ENCODE measurements around the gene ORMDL1.
A peak's percentile ranks its signal among the peaks of the same experiment; 100 is the strongest.
"Not testable (repeated sequence)": the region's sequence is repeated elsewhere in the genome, so short reads cannot be mapped to it uniquely, and the experiment has no call there.

ORMDL1 gene

DNA sequence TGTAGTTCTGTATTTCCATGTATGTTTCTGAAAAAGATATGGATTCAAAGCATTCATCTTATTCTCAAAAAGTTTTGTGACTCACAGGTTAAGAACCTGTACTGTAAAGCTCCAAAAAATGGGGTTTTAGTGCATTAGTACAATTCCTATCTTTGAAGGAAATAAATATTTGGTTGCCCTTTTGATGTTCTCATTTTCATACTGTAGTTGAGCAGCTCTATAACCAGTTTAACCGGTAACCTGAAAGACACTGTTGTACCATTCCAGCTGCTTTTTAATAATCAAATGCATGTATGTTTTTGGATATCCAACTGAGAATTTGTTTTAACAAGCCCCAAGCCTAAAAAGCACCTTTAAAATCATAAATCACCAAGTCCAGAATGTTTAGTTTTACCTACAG is 11.9 kb downstream of the ORMDL1 start:
- Histone ChIP-seq H3K4me3 (ENCODE audit: low read depth in 1 of 5, low read length in 5 of 5) (no peak overlapping the region), H3K9me3 (ENCODE audit: control insufficient read depth in 5 of 5, low read length in 5 of 5) (no peaks in the 10 kb centered on the region), H3K36me3 (ENCODE audit: control insufficient read depth in 5 of 5, insufficient read depth in 5 of 5, low read length in 5 of 5) (peaks cover 36 to 74% (median 52%) of the 10 kb centered on the region in 5 donors), H3K9ac (ENCODE audit: low read length in 5 of 5) (peak overlapping the region in 1 of 5 donors; percentile 24), H3K27me3 (ENCODE audit: control insufficient read depth in 5 of 5, insufficient read depth in 4 of 5, low read length in 5 of 5) (no peaks in the 10 kb centered on the region), H3K27ac (ENCODE audit: low read depth, low read length) (peak overlapping the region; percentile 56), H3K4me1 (ENCODE audit: control insufficient read depth in 5 of 5, insufficient read depth in 5 of 5, low read length in 5 of 5) (peaks cover 0 to 17% (median 0%) of the 10 kb centered on the region in 5 donors)

DNA sequence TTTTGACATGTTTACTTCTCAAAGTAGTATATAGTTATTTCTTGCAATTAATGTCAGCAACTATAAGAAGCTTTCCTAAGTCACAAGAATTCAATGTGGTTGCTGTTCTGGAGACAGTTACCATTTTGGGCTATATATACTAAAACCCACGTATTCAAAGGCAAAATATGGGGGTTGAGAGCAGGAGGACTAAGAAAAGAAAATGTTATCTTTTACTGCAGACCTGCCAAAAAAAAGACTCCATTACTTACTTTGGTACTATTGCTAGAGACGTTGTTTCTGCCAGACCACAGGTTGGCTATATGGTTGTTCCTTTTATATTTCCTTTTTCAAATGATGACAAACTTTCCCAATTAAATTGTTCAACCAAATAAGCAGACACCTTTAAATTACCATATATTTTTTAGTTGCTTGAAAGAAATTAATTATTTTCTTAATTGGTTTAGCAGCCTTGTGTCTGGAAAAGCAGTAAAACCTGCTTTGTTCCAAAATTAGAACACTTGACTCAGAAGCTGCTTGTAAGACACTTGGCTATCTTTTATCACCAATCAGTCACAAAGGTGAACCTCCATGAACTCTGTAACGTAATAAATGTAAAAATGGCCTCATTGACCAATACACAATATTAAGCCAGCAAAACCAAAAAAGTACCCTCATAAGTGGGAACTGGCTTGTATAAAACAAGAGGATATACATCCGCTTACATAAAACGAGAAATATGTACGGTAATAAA is 13.4 kb downstream of the ORMDL1 start:
- no peaks in the 10 kb centered on the region for H3K9me3 ChIP-seq (ENCODE audit: control insufficient read depth in 5 of 5, low read length in 5 of 5)
- H3K4me3 ChIP-seq (ENCODE audit: low read depth in 1 of 5, low read length in 5 of 5): no peak overlapping the region
- H3K36me3 ChIP-seq (ENCODE audit: control insufficient read depth in 5 of 5, insufficient read depth in 5 of 5, low read length in 5 of 5): peaks cover 38 to 69% (median 54%) of the 10 kb centered on the region in 5 donors
- no peaks in the 10 kb centered on the region for H3K27me3 ChIP-seq (ENCODE audit: control insufficient read depth in 5 of 5, insufficient read depth in 4 of 5, low read length in 5 of 5)
- H3K27ac ChIP-seq (ENCODE audit: low read depth, low read length): peak overlapping the region; percentile 56
- H3K9ac ChIP-seq (ENCODE audit: low read length in 5 of 5): no peak overlapping the region
- peaks cover 0 to 17% (median 0%) of the 10 kb centered on the region in 5 donors for H3K4me1 ChIP-seq (ENCODE audit: control insufficient read depth in 5 of 5, insufficient read depth in 5 of 5, low read length in 5 of 5)

DNA sequence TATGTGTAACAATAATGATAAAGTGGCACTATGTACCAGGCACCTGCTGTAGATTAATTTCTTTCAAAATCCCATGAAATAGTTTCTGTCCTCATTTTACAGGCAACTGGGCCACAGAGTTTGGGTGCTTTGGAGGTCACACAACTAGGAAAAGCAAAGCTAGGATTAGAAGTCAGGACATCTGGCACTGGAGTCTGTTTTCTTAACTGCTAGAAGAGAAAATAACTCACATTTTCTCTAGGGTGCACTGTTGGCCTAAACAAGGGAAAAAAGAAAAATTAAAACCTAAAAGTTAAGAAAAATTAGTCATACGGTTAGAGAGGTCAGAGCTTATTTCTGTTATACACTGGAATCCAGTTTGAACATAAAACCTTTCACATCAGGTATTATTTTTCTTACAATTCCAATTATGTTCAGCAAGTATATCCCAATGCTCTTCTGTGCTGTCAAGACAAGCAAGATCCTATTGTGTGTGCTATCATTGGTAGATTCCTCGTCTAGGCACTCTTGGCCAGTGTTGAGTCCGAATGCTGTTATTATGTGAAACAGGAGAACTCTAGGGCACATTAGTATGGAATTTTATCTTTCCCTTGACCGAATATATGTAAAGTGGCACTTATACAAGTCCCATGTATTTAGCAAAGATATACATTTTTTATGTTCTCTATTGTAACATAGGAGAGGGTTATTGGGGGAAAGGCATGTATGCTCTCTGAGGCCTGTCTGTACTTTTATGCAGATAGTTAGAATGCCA is 20.1 kb downstream of the ORMDL1 start:
- no peaks in the 10 kb centered on the region for H3K27me3 ChIP-seq (ENCODE audit: control insufficient read depth in 5 of 5, insufficient read depth in 4 of 5, low read length in 5 of 5)
- no peak overlapping the region for H3K27ac ChIP-seq (ENCODE audit: low read depth, low read length)
- H3K36me3 ChIP-seq (ENCODE audit: control insufficient read depth in 5 of 5, insufficient read depth in 5 of 5, low read length in 5 of 5): peaks cover 4 to 15% (median 10%) of the 10 kb centered on the region in 5 donors
- peak overlapping the region in 1 of 5 donors; percentile 80 for H3K4me3 ChIP-seq (ENCODE audit: low read depth in 1 of 5, low read length in 5 of 5)
- H3K9ac ChIP-seq (ENCODE audit: low read length in 5 of 5): peak overlapping the region in 3 of 5 donors; percentile 32 to 89 (median 64)
- H3K9me3 ChIP-seq (ENCODE audit: control insufficient read depth in 5 of 5, low read length in 5 of 5): no peaks in the 10 kb centered on the region
- H3K4me1 ChIP-seq (ENCODE audit: control insufficient read depth in 5 of 5, insufficient read depth in 5 of 5, low read length in 5 of 5): peaks cover 0 to 19% (median 17%) of the 10 kb centered on the region in 5 donors

DNA sequence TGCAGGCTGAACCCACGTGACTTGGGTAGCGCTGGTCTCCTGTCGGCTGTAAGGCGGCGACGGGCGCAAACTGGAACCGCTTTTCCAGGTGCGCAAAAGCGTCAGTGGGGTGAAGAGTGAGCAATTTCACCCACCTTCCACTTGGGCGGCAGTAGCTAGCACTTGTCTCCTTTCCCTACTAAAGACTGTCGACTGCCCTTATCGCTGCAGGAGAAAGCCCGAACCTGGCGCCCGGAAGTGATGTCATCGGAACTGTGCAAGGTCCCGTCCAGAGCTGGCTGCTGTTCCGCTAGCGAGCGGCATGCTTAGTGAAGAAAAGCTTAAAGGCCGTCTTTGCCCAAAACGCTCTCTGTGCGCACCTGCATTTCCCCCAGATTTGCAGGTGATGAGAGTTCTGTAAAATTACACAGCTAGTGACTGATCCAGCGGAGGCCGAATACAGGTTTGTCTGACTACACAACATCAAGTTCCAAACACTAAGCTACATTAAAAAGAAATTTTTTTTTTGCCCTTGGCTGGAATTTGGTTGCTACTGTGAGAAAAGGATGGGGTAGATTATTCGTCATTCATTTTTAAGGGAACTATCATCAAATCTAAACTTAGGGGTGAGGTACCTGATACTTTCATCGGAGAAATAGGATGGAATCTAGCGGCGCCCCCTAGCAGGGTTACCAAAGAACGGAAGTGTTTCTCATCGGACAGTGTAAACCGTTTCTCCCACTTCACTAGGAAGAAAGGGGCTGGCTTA is 21.4 kb downstream of the ORMDL1 start, which contains the start of gene OSGEPL1:
TSS of gene OSGEPL1 (minus strand) at position 242 of the 748 bp plus-strand sequence. CDS start 1,152 bp downstream, outside the sequence.
- Histone ChIP-seq H3K27me3 (ENCODE audit: control insufficient read depth in 5 of 5, insufficient read depth in 4 of 5, low read length in 5 of 5) (no peaks in the 10 kb centered on the region), H3K4me3 (ENCODE audit: low read depth in 1 of 5, low read length in 5 of 5) (peak within 1 kb of the TSS; percentile 80 to 100 (median 100)), H3K9ac (ENCODE audit: low read length in 5 of 5) (peak within 1 kb of the TSS; percentile 64 to 95 (median 90)), H3K36me3 (ENCODE audit: control insufficient read depth in 5 of 5, insufficient read depth in 5 of 5, low read length in 5 of 5) (peaks cover 4 to 12% (median 7%) of the 10 kb centered on the region in 5 donors), H3K9me3 (ENCODE audit: control insufficient read depth in 5 of 5, low read length in 5 of 5) (no peaks in the 10 kb centered on the region), H3K27ac (ENCODE audit: low read depth, low read length) (peak within 1 kb of the TSS; percentile 85), H3K4me1 (ENCODE audit: control insufficient read depth in 5 of 5, insufficient read depth in 5 of 5, low read length in 5 of 5) (peaks cover 0 to 19% (median 17%) of the 10 kb centered on the region in 5 donors)

DNA sequence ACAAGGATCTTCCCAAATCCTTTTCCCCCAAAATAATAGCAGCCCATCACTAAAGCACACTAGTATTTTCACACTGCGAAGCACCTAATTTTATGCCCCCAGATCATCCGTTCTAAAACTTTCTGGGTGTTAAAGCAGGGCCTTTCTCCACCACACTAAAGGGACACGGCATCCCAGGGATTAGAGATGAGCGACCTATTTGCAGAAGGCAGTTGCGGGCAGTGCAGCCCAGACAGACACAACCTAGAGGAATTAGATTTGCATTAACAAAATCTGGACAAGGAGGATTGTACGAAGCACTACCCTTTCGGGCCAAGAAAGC is 21.9 kb downstream of the ORMDL1 start:
- Histone ChIP-seq H3K4me1 (ENCODE audit: control insufficient read depth in 5 of 5, insufficient read depth in 5 of 5, low read length in 5 of 5) (peaks cover 0 to 19% (median 17%) of the 10 kb centered on the region in 5 donors), H3K9me3 (ENCODE audit: control insufficient read depth in 5 of 5, low read length in 5 of 5) (no peaks in the 10 kb centered on the region), H3K4me3 (ENCODE audit: low read depth in 1 of 5, low read length in 5 of 5) (peak overlapping the region; percentile 80 to 100 (median 100)), H3K9ac (ENCODE audit: low read length in 5 of 5) (peak overlapping the region; percentile 64 to 95 (median 90)), H3K27me3 (ENCODE audit: control insufficient read depth in 5 of 5, insufficient read depth in 4 of 5, low read length in 5 of 5) (no peaks in the 10 kb centered on the region), H3K36me3 (ENCODE audit: control insufficient read depth in 5 of 5, insufficient read depth in 5 of 5, low read length in 5 of 5) (peaks cover 4 to 18% (median 6%) of the 10 kb centered on the region in 5 donors), H3K27ac (ENCODE audit: low read depth, low read length) (peak overlapping the region; percentile 85)

DNA sequence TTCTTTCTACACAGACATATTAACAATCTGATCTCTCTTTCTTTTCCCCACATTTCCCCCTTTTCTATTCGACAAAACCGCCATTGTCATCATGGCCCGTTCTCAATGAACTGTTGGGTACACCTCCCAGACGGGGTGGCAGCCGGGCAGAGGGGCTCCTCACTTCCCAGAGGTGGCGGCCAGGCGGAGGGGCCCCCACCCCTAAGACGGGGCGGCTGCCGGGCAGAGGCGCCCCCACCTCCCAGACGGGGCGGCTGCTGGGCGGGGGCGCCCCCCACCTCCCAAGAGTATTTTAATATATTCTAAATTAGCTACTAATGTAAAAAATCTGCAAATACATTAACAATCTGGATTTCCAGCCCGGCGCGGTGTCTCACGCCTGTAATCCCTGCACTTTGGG is 24.0 kb downstream of the ORMDL1 start:
- Histone ChIP-seq H3K4me1 (ENCODE audit: control insufficient read depth in 5 of 5, insufficient read depth in 5 of 5, low read length in 5 of 5) (peaks cover 0 to 19% (median 17%) of the 10 kb centered on the region in 5 donors), H3K36me3 (ENCODE audit: control insufficient read depth in 5 of 5, insufficient read depth in 5 of 5, low read length in 5 of 5) (peaks cover 0 to 17% (median 4%) of the 10 kb centered on the region in 5 donors)
- not testable (repeated sequence) for H3K9me3 ChIP-seq (ENCODE audit: control insufficient read depth in 5 of 5, low read length in 5 of 5); H3K27me3 ChIP-seq (ENCODE audit: control insufficient read depth in 5 of 5, insufficient read depth in 4 of 5, low read length in 5 of 5); H3K27ac ChIP-seq (ENCODE audit: low read depth, low read length); H3K9ac ChIP-seq (ENCODE audit: low read length in 5 of 5); H3K4me3 ChIP-seq (ENCODE audit: low read depth in 1 of 5, low read length in 5 of 5)

DNA sequence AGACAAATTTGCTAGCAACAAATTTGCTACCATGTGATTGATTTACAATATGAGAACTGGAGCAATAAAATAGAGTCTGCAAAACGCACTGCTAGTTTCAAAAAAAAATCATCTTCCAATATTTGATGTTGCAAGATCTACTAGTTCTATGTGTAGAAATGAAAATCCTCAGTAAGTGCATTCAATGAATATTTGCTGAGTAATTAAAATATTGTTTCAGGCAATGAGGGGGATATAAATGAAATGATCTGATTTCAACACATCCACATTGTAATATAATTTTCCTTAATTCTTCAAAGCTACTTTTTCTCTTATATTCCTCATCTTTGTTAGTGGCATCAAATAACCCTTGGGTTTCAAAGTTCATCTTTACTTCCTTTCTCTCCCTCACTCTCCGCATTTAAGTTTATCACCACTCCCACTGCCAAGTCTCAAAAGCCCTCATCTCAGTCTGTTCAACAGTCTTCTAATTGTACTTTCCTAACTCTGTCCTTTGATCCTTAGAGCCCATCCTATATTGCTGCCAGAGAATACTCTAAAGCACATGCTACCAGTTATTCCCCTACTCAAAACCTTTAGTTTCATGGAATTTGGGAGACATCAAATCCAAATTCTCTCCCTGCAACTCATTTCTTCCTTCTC is 27.7 kb downstream of the ORMDL1 start:
- Histone ChIP-seq H3K27me3 (ENCODE audit: control insufficient read depth in 5 of 5, insufficient read depth in 4 of 5, low read length in 5 of 5) (no peaks in the 10 kb centered on the region), H3K36me3 (ENCODE audit: control insufficient read depth in 5 of 5, insufficient read depth in 5 of 5, low read length in 5 of 5) (peaks cover 17 to 36% (median 20%) of the 10 kb centered on the region in 5 donors)

DNA sequence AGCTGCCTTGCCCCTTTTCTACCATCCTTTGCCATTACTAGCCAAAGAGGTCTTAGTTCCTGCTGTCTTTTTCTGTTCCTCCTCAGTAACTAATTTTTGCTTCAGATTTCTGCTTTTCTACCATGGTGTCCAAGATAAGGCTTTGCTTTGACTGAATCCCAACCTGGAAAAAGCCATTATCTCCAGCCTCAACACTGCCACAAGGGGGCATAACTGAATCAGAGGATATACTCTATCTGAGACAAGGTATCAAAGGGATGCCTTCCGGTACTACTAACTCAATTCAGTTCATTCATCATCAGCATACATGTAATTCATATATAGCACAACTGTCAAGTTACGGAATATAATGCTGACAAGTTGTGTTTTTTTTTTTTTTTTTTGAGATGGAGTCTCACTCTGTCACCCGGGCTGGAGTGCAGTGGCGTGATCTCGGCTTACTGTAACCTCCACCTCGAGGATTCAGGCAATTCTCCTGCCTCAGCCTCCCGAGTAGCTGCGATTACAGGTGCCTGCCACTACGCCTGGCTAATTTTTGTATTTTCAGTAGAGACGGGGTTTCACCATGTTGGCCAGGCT is 33.0 kb downstream of the ORMDL1 start:
- no peak overlapping the region for H3K27ac ChIP-seq (ENCODE audit: low read depth, low read length)
- H3K4me1 ChIP-seq (ENCODE audit: control insufficient read depth in 5 of 5, insufficient read depth in 5 of 5, low read length in 5 of 5): no peaks in the 10 kb centered on the region
- no peak overlapping the region for H3K4me3 ChIP-seq (ENCODE audit: low read depth in 1 of 5, low read length in 5 of 5)
- H3K9ac ChIP-seq (ENCODE audit: low read length in 5 of 5): no peak overlapping the region
- H3K9me3 ChIP-seq (ENCODE audit: control insufficient read depth in 5 of 5, low read length in 5 of 5): no peaks in the 10 kb centered on the region
- peaks cover 27 to 54% (median 36%) of the 10 kb centered on the region in 5 donors for H3K36me3 ChIP-seq (ENCODE audit: control insufficient read depth in 5 of 5, insufficient read depth in 5 of 5, low read length in 5 of 5)
- no peaks in the 10 kb centered on the region for H3K27me3 ChIP-seq (ENCODE audit: control insufficient read depth in 5 of 5, insufficient read depth in 4 of 5, low read length in 5 of 5)

More for the DNA sequence above, 27.7 kb downstream of the ORMDL1 start:
- Histone ChIP-seq H3K4me3 (ENCODE audit: low read depth in 1 of 5, low read length in 5 of 5) (no peak overlapping the region), H3K4me1 (ENCODE audit: control insufficient read depth in 5 of 5, insufficient read depth in 5 of 5, low read length in 5 of 5) (no peaks in the 10 kb centered on the region), H3K27ac (ENCODE audit: low read depth, low read length) (no peak overlapping the region), H3K9me3 (ENCODE audit: control insufficient read depth in 5 of 5, low read length in 5 of 5) (no peaks in the 10 kb centered on the region), H3K9ac (ENCODE audit: low read length in 5 of 5) (no peak overlapping the region)

DNA sequence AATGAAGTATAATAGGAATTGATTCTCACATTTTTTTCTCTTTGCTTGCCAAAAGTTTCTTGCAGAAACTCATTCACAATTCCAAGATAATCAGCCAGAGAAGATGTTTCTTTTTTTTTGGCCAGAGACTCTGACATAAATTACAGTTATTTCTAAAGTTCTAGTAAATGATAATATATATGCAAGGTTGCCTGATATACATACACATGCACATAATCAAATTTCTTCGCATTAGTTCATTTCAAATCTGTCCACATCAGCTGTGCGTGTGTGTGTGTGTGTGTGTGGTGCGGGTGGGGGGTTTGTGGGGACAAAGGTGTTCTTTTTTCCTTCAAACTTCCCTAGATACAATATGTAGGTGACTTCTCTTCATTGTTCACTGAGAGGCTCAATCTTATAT is 54.7 kb downstream of the ORMDL1 start:
- no peaks in the 10 kb centered on the region for H3K27me3 ChIP-seq (ENCODE audit: control insufficient read depth in 5 of 5, insufficient read depth in 4 of 5, low read length in 5 of 5)
- no peak overlapping the region for H3K4me3 ChIP-seq (ENCODE audit: low read depth in 1 of 5, low read length in 5 of 5)
- no peaks in the 10 kb centered on the region for H3K9me3 ChIP-seq (ENCODE audit: control insufficient read depth in 5 of 5, low read length in 5 of 5)
- H3K36me3 ChIP-seq (ENCODE audit: control insufficient read depth in 5 of 5, insufficient read depth in 5 of 5, low read length in 5 of 5): peaks cover 0 to 11% (median 4%) of the 10 kb centered on the region in 5 donors
- no peak overlapping the region for H3K27ac ChIP-seq (ENCODE audit: low read depth, low read length)
- no peaks in the 10 kb centered on the region for H3K4me1 ChIP-seq (ENCODE audit: control insufficient read depth in 5 of 5, insufficient read depth in 5 of 5, low read length in 5 of 5)
- no peak overlapping the region for H3K9ac ChIP-seq (ENCODE audit: low read length in 5 of 5)

All from subcutaneous abdominal adipose tissue (tissue), 5 donors.